Hepatic stellate cell (primary cell): ENCODE data around the gene DAAM1.

ENCODE experiments used
- DNase-seq: peaks from one replicate; pipeline ENCODE4 v3.0.0; 2011; ENCODE audit warnings: low spot score

DAAM1 gene

GRCh38 chr14:59221568-59221967, 33.1 kb downstream of the DAAM1 start:
- DNase-seq = no peak

GRCh38 chr14:59224341-59224740, 35.9 kb downstream of the DAAM1 start:
- no peak for DNase-seq

GRCh38 chr14:59225281-59225680, 36.8 kb downstream of the DAAM1 start:
- no peak for DNase-seq

GRCh38 chr14:59228421-59228820, 40.0 kb downstream of the DAAM1 start:
- peak; percentile 7 for DNase-seq

DNA sequence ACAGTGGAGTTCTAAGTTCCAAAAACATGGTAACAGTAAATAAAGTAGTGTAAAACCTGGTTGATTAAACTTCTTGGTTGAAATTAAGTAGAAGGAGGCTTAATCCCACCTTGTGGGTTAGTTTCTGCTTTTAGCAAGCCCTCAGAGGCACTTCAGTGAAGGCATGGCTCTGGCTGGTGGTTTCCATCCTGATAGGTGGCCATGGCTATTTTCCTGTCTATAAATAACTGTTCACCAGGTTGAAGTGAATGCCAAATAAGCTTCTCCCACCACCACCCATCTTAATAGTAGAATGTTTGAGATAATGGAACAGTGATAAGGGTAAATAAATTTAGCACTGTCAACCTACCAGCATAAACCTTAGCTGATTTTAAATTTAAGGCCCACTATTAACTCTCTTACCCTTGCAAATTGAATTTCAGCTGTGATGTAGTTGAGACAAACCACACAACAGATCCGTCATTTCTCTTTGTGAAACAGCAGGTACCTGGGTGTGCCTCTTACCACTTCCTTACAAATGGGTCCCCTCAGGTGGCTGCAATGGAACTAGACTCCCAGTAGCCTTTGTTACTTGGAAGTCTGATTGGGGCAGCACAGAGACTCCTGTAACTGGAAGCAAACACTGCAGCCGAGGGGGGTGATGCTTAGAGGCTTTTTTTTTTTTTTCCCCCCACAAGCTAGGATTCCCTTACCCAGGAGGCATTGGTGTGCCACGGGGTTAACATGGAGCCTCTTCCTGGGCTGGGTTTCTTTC, 41.4 kb downstream of the DAAM1 start:
- no peak for DNase-seq

GRCh38 chr14:59236195-59236594, 47.7 kb downstream of the DAAM1 start:
- DNase-seq = no peak

DNA sequence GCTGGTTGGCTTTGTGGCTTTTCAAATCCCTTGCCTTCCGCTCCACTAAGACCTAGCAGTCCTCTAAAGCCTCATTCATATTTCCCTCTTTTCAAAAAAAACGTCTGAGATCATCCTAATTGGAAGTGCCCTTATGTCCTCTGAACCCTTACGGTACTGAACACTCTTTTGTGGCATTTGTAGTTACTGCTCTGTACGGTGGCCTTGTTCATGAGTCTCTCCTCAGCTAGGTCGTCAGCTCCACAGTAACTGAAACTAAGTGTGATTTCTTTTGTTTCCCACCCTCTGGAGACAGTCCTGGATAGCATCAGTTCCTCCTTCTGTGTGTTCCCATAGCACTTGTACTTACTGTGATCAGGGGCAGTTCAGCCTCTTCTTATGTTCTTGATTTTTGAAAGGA, 49.7 kb downstream of the DAAM1 start:
- no peak for DNase-seq

DNA sequence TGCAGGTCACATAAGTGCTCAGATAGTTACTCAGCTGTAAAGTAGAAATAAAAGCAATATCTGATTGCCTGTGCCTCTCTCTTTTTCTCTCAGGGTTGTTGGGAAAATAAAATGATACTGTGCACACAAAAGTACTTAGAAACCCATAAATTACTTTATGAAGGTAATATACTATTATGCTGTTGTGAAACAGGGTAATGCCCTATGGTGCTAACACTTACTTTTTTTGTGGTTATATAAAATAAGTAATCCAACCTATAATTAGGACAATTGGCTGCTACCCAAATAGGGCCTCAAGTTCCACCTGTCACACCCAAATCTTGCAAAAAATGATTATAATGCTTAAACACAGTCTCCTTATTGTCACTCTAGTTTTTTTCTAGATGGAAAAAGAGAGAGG, 50.6 kb downstream of the DAAM1 start:
- no peak for DNase-seq

- DNase-seq = no peak
Observed at GRCh38 chr14:59240356-59240755, 51.9 kb downstream of the DAAM1 start.

GRCh38 chr14:59241121-59241520, 52.7 kb downstream of the DAAM1 start:
- no peak for DNase-seq

GRCh38 chr14:59243174-59243573, 54.7 kb downstream of the DAAM1 start:
- DNase-seq = no peak

DNA sequence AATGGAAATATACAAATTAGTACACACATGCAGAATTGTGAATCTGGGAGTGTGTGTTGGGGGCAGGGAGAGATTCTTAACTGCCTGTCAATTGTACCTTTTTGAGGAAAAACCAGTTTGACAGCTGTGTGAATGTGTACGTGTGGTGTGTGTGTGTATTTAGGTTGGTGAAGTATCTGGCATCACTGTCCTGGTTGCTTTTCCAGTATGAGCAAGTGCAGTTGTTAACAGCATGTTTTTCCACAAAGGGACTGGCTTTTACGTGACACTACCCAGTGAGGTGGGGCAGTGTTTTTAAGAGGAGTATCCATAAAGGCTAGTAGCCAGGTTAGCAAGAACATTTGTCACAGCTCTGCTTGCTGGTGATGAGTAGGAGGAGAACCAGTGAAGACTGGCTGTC, 56.1 kb downstream of the DAAM1 start:
- DNase-seq = no peak

DNA sequence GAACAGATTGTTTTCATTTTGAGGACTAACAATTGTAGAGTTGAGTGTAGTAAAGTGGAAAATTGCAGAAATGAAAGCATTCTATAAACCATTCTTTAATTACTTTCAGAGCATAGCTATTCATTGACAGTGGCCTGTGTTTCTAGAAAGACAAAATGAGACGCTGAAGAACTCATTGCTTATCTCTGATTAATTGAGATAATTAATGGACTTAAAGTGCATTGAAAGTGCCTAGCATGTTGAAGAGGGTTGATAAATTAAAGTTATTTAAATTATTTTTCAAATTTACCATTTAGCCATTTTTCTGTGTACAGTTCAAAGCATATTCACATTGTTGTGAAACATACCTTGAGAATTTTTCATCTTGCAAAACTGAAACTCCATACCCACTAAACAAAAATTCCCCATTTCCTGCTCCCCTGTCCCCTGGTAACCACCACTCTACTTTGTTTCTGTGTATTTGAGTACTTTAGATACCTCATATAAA, 57.4 kb downstream of the DAAM1 start:
- DNase-seq = no peak

- no peak for DNase-seq
Observed at GRCh38 chr14:59246566-59246965, 58.1 kb downstream of the DAAM1 start.

GRCh38 chr14:59247801-59248584, 59.5 kb downstream of the DAAM1 start:
- no peak for DNase-seq

- DNase-seq = no peak
Observed at GRCh38 chr14:59249029-59249428, 60.6 kb downstream of the DAAM1 start.

GRCh38 chr14:59251811-59252771, 63.6 kb downstream of the DAAM1 start:
- DNase-seq = peak; percentile 37

- DNase-seq = no peak
Observed at GRCh38 chr14:59252772-59253500, 64.5 kb downstream of the DAAM1 start.

DNA sequence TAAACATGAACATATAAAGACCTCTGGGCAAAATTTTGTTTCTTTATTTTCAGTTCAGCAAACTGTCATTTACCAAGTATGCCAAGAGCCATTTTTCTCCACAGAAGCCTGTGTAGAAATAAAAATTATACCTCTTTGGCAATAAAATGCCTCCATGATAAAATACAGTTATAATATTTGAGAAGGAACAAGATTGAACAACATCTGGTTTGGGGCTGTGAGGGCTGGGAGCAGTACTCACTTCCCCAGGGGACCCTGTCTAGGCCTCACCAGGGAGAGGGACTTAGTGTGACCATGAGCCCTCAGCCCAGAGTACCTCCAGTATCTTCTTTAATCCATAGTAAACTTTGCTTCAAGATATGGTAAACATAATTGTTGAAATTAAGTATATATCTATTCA, 65.1 kb downstream of the DAAM1 start:
- DNase-seq = no peak

- peak; percentile 65 for DNase-seq
Observed at GRCh38 chr14:59254146-59254910, 65.9 kb downstream of the DAAM1 start.
